ENCODE measurements around the gene IGF2BP2. TPM values are rescaled to one million over a fixed set of nuclear protein-coding genes. Genes with fewer than 3 reads are reported as not detected.

The IGF2BP2 gene
- polyA plus RNA-seq, 1 experiment = 9.9 TPM

GRCh38 chr3:185659942-185660921 lies 164.6 kb downstream of the IGF2BP2 start:
- Histone ChIP-seq H3K9me3 (ENCODE audit: control insufficient read depth, insufficient read depth, low read length) (no peaks in the 10 kb centered on the region), H3K4me3 (ENCODE audit: low read depth, low read length) (no peak overlapping the region), H3K27ac (ENCODE audit: low read depth, low read length) (peak overlapping the region; percentile 47), H3K27me3 (ENCODE audit: control insufficient read depth, insufficient read depth, low read length) (no peaks in the 10 kb centered on the region)
- peak; percentile 64 for DNase-seq (ENCODE audit: low read depth, low spot score)
- ChIA-PET CTCF (interaction anchor here (0.5 to 4.6 kb wide), 92 partner anchors 8 to 1479 kb away, joined by 3 to 102 read pairs (median 6); partner anchors contain the start of genes RPL39L and TRA2B), POLR2A (interaction anchor here (0.5 to 1.6 kb wide), 9 partner anchors 10 to 796 kb away, joined by 3 to 5 read pairs (median 3); partner anchors contain the start of gene TRA2B)
- peak; percentile 99 for TF ChIP-seq CTCF (IDR thresholded peaks at IDR 0.05; ENCODE audit: low read depth, low read length)

GRCh38 chr3:185658943-185659342 lies 165.9 kb downstream of the IGF2BP2 start:
- no peak for DNase-seq (ENCODE audit: low read depth, low spot score)
- Histone ChIP-seq H3K4me3 (ENCODE audit: low read depth, low read length) (no peak overlapping the region), H3K27ac (ENCODE audit: low read depth, low read length) (peak overlapping the region; percentile 96), H3K27me3 (ENCODE audit: control insufficient read depth, insufficient read depth, low read length) (no peaks in the 10 kb centered on the region), H3K9me3 (ENCODE audit: control insufficient read depth, insufficient read depth, low read length) (no peaks in the 10 kb centered on the region)
- ChIA-PET CTCF (interaction anchor here (0.6 to 4.6 kb wide), 19 partner anchors 13 to 320 kb away, joined by 3 to 102 read pairs (median 27); no protein-coding TSS in a partner anchor), POLR2A (interaction anchor here (0.6 to 1.8 kb wide), 8 partner anchors 35 to 164 kb away, joined by 3 to 6 read pairs (median 4); no protein-coding TSS in a partner anchor)
- TF ChIP-seq CTCF (IDR thresholded peaks at IDR 0.05; ENCODE audit: low read depth, low read length) = no peak

- DNase-seq (ENCODE audit: low read depth, low spot score) = peak; percentile 94
- CTCF ChIA-PET = interaction anchor here (0.7 to 4.6 kb wide), 13 partner anchors 14 to 318 kb away, joined by 3 to 102 read pairs (median 32); no protein-coding TSS in a partner anchor
- H3K27ac ChIP-seq (ENCODE audit: low read depth, low read length) = peak overlapping the region; percentile 96
- H3K9me3 ChIP-seq (ENCODE audit: control insufficient read depth, insufficient read depth, low read length) = no peaks in the 10 kb centered on the region
- TF ChIP-seq CTCF (IDR thresholded peaks at IDR 0.05; ENCODE audit: low read depth, low read length) = no peak
- no peak overlapping the region for H3K4me3 ChIP-seq (ENCODE audit: low read depth, low read length)
- POLR2A ChIA-PET = interaction anchor here (0.6 to 1.8 kb wide), 7 partner anchors 35 to 164 kb away, joined by 3 to 6 read pairs (median 4); no protein-coding TSS in a partner anchor
- no peaks in the 10 kb centered on the region for H3K27me3 ChIP-seq (ENCODE audit: control insufficient read depth, insufficient read depth, low read length)
Observed at GRCh38 chr3:185658504-185658912, 166.3 kb downstream of the IGF2BP2 start.

GRCh38 chr3:185657691-185658503 lies 166.9 kb downstream of the IGF2BP2 start:
- Histone ChIP-seq H3K4me3 (ENCODE audit: low read depth, low read length) (no peak overlapping the region), H3K27me3 (ENCODE audit: control insufficient read depth, insufficient read depth, low read length) (no peaks in the 10 kb centered on the region), H3K27ac (ENCODE audit: low read depth, low read length) (peak overlapping the region; percentile 96), H3K9me3 (ENCODE audit: control insufficient read depth, insufficient read depth, low read length) (no peaks in the 10 kb centered on the region)
- POLR2A ChIA-PET = interaction anchor here (0.7 to 1.8 kb wide), 5 partner anchors 60 to 165 kb away, joined by 3 to 6 read pairs (median 4); no protein-coding TSS in a partner anchor
- no peak for DNase-seq (ENCODE audit: low read depth, low spot score)
- no peak for TF ChIP-seq CTCF (IDR thresholded peaks at IDR 0.05; ENCODE audit: low read depth, low read length)
- CTCF ChIA-PET = interaction anchor here (1.0 to 4.5 kb wide), 8 partner anchors 15 to 319 kb away, joined by 3 to 102 read pairs (median 25); no protein-coding TSS in a partner anchor

Data from AG04450 (cell line).